Measurements from ENCODE around the gene ALDH3B1. TPM values are rescaled to one million over a fixed set of nuclear protein-coding genes. Genes with fewer than 3 reads are reported as not detected.

ALDH3B1 gene
- total and polyA plus RNA-seq, 9 of the 15 experiments (the other 6 are each of a cell fraction or from before 2014, with no cell fraction given): 0.01 to 0.35 (median 0.07) TPM; not detected in 2

GRCh38 chr11:68035266-68035876 is 25.2 kb downstream of the ALDH3B1 start (continued):
- TF ChIP-seq CHAMP1 (IDR thresholded peaks at IDR 0.05) (no peak), ASH1L (IDR thresholded peaks at IDR 0.05; ENCODE audit: borderline replicate concordance, low read depth, partially characterized antibody) (no peak), ZNF143 (CRISPR knock-in tag; IDR thresholded peaks at IDR 0.05) (no peak), BCLAF1 (IDR thresholded peaks at IDR 0.05; ENCODE audit: borderline replicate concordance in 1 of 2, control insufficient read depth in 1 of 2, low read depth in 2 of 2, low read length in 1 of 2) (no peak), SRSF7 (optimal IDR thresholded peaks at IDR 0.05; ENCODE audit: low read depth, low read length) (no peak), DNMT1 (IDR thresholded peaks at IDR 0.05) (no peak), FOS (IDR thresholded peaks at IDR 0.05; ENCODE audit: extremely low read depth, insufficient read length) (no peak), MTA2 (IDR thresholded peaks at IDR 0.05; ENCODE audit: low read depth) (no peak), HCFC1 (IDR thresholded peaks at IDR 0.05; ENCODE audit: low read depth, low read length) (no peak), ZNF212 (CRISPR knock-in tag; IDR thresholded peaks at IDR 0.05) (no peak), ZBTB1 (CRISPR knock-in tag; IDR thresholded peaks at IDR 0.05; ENCODE audit: borderline replicate concordance, low read depth) (no peak), ETV5 (CRISPR knock-in tag; IDR thresholded peaks at IDR 0.05; ENCODE audit: low read depth) (no peak), C11orf30 (IDR thresholded peaks at IDR 0.05; ENCODE audit: low read depth) (peak; percentile 78), IFI16 (CRISPR knock-in tag; IDR thresholded peaks at IDR 0.05) (no peak), ZNF707 (CRISPR knock-in tag; conservative IDR thresholded peaks at IDR 0.05) (no peak), CAMTA2 (CRISPR knock-in tag; conservative IDR thresholded peaks at IDR 0.05) (no peak), ZBTB2 (IDR thresholded peaks at IDR 0.05) (no peak), ZNF3 (CRISPR knock-in tag; IDR thresholded peaks at IDR 0.05) (no peak), ZNF140 (CRISPR knock-in tag; IDR thresholded peaks at IDR 0.05) (no peak)

Measured in K562 (cell line).